SK-N-SH (cell line): ENCODE results near the gene ARL4D.

Source experiments
- TF ChIP-seq, protein P1 (sequence below): fragments of 200-600 bp; sonication (generic); IDR thresholded peaks from 2 replicates; pipeline ENCODE4 v1.6.1; 2017; ENCODE audit warnings: antibody characterized with exemption, mild to moderate bottlenecking, moderate library complexity
- TF ChIP-seq, protein P2 (sequence below): IDR thresholded peaks from 2 replicates; pipeline ENCODE4 v1.4.0; 2012; ENCODE audit warnings: low read depth

GRCh38 chr17:43395165-43395564 lies 3.6 kb upstream of the ARL4D start:
- TF ChIP-seq, protein P1, sequence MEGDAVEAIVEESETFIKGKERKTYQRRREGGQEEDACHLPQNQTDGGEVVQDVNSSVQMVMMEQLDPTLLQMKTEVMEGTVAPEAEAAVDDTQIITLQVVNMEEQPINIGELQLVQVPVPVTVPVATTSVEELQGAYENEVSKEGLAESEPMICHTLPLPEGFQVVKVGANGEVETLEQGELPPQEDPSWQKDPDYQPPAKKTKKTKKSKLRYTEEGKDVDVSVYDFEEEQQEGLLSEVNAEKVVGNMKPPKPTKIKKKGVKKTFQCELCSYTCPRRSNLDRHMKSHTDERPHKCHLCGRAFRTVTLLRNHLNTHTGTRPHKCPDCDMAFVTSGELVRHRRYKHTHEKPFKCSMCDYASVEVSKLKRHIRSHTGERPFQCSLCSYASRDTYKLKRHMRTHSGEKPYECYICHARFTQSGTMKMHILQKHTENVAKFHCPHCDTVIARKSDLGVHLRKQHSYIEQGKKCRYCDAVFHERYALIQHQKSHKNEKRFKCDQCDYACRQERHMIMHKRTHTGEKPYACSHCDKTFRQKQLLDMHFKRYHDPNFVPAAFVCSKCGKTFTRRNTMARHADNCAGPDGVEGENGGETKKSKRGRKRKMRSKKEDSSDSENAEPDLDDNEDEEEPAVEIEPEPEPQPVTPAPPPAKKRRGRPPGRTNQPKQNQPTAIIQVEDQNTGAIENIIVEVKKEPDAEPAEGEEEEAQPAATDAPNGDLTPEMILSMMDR: no peak
- TF ChIP-seq, protein P2, sequence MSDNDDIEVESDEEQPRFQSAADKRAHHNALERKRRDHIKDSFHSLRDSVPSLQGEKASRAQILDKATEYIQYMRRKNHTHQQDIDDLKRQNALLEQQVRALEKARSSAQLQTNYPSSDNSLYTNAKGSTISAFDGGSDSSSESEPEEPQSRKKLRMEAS: no peak
